ENCODE measurements around the gene GDPD1.
"Not testable (repeated sequence)": the region's sequence is repeated elsewhere in the genome, so short reads cannot be mapped to it uniquely, and the experiment has no call there.

Gene GDPD1

GRCh38 chr17:59238906-59239305 is 18.6 kb downstream of the GDPD1 start:
- FAIRE-seq (no peak), DNase-seq (ENCODE audit: insufficient read length, low spot score) (no peak)

DNA sequence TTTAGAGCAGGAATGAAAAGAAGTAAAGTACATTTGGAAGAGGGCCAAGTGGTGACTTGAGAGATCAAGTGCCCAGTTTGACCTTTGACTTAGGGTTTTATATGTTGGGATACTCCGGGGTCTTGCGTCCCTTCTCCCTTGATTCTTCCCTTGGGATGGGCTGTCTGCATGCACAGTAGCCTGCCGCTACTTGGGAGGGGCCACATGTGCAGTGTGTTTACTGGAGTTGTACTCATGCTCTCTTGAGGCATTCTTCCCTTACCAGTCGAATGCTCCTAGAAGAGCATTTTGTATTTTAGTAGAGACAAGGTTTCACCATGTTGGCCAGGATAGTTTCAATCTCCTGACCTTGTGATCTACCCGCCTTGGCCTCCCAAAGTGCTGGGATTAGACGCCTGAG is 23.8 kb downstream of the GDPD1 start:
- FAIRE-seq = no peak
- no peak for DNase-seq (ENCODE audit: insufficient read length, low spot score)

GRCh38 chr17:59254742-59255141 is 34.4 kb downstream of the GDPD1 start:
- FAIRE-seq (no peak), DNase-seq (ENCODE audit: insufficient read length, low spot score) (no peak)

- FAIRE-seq = no peak
- no peak for DNase-seq (ENCODE audit: insufficient read length, low spot score)
Observed at GRCh38 chr17:59257101-59257500, 36.8 kb downstream of the GDPD1 start.

DNA sequence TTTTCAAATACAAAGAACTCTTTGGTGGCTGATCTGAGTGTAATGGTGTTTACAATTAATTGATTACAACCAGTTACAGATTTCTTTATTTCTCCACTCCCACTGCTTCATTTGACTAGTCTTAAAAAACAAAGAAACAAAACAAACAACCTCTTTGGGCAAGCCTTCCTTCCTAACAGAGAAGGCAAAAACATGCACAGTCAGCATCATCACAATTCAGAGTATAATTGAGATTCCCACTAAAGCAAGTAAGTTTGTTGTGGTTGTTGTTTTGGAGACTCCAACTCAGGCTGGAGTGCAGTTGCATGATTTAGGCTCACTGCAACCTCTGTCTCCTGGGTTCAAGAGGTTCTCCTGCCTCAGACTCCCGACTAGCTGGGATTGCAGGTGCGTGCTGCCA is 40.4 kb downstream of the GDPD1 start:
- no peak for FAIRE-seq
- DNase-seq (ENCODE audit: insufficient read length, low spot score) = no peak

DNA sequence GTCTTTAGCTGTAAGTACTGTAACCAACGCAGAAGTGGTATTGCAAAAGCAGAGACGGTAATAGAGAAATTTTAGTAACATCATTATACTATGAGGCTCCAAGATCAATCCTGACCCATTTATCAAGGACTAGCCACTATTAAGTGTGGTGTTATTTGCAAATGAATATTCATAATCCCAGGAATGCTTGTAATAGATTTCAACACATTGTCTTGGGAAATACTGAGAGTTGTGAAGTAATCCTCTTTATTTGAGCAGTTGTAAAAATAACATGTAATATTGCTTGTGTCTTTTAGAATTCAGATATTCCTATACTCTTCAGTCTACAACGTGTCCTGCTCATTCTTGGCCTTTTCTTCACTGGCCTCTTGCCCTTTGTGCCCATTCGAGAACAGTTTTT is 46.4 kb downstream of the GDPD1 start:
- FAIRE-seq = no peak
- DNase-seq (ENCODE audit: insufficient read length, low spot score) = no peak

DNA sequence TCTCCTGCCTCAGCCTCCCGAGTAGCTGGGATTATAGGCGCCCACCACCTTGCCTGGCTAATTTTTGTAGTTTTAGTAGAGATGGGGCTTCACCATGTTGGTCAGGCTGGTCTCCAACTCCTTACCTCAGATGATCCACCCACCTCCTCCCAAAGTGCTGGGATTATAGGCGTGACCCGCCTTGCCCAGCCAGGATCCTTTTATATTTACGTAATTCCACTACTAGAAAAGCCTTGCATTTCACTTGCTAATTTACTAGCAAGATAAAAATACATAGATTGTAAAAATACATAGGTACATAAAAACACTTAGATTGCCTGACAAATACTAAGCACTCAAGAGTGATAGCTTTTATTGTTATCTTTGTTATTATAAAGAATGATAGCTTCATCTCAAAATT is 47.5 kb downstream of the GDPD1 start:
- no peak for FAIRE-seq

DNA sequence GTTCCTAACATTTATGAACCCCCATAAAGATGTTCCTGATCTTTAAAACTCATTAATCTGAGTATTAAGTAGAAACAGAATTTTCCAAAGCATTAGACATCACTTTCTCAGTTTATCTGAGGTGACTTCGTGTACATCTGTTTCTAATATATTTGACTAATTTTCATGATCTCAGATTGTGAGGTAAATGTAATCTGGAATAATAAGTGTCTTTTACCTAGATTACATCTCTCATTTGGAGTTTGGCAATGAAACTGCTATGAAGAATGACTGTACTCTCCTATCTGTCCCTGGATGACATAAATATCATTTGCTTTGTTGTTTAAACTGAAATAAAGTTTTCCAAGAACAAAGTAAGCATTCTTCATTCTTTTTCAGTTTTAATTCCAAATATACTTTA is 55.3 kb downstream of the GDPD1 start:
- DNase-seq (ENCODE audit: insufficient read length, low spot score) = no peak
- no peak for FAIRE-seq

More for the DNA sequence above, 47.5 kb downstream of the GDPD1 start:
- no peak for DNase-seq (ENCODE audit: insufficient read length, low spot score)

GRCh38 chr17:59277031-59277430 is 56.7 kb downstream of the GDPD1 start:
- FAIRE-seq (peak; percentile 90), DNase-seq (ENCODE audit: insufficient read length, low spot score) (peak; percentile 44)

DNA sequence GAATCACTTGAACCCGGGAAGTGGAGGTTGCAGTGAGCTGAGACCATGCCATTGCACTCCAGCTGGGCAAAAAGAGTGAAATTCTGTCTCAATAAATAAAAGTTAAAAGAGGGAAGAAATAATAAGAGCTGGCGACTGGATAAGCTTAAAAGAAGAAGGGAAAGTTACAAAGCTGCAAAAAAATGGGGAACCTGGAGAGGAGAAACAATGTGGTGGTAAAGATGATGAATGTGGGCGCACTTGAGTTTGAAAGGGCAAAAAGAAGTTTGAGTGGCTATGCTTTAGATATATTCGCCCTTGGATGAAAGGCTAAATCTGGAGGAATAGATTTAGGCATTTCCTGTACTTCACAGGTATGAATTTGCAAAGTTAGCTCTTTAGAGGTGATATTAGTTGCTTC is 58.1 kb downstream of the GDPD1 start:
- FAIRE-seq (no peak), DNase-seq (ENCODE audit: insufficient read length, low spot score) (no peak)

DNA sequence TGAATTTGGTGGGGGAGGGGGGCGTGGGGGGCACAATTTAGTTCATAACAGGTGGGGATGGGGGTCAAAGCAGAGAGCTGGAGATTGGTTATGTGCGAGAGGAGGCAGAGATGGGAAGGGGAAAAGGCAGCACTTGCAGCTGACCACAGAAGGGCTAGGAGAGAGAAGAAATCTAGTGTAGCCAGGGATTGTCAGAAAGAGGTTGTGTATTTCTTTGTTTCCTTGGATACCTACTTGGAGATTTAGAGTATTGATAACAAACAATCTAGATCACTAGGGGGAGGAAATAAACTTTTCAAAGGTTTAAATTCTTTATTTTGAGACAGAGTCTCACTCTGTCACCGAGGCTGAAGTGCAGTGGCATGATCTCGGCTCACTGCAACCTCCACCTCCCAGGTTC is 64.0 kb downstream of the GDPD1 start:
- no peak for DNase-seq (ENCODE audit: insufficient read length, low spot score)
- no peak for FAIRE-seq

DNA sequence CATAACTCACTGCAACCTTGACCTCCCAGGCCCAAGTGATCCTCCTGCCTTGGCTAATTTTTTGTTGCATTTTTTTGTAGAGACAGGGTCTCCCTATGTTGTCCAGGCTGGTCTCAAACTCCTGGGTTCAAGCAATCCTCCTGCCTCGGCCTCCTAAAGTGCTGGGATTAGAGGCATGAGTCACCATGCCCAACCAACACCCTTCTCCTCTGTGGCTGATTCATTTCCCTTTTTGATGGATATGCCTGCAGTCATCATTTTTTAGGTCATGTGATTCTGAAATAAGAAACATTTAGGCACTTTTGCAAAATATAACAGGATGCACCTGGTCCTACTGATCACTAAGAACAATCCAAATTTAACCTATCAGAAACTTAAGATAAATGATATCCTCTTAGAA is 67.1 kb downstream of the GDPD1 start:
- FAIRE-seq (no peak), DNase-seq (ENCODE audit: insufficient read length, low spot score) (no peak)

DNA sequence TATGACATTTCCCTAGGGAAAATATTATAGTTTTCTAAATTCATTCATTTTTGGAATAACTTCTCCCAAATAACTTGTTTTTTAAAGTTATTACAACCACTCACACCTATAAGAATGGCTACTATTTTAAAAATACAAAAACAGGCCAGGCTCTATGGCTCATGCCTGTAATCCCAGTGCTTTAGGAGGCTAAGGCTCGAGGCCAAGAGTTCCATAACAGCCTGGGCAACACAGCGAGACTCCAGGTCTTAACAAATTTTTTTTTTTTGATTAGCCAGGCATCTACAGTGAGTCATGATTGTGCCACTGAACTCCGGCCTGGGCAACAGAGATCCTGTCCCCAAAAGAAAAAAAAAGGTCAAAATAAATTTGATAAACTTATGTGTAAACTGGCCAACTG is 67.6 kb downstream of the GDPD1 start:
- no peak for DNase-seq (ENCODE audit: insufficient read length, low spot score)
- no peak for FAIRE-seq

DNA sequence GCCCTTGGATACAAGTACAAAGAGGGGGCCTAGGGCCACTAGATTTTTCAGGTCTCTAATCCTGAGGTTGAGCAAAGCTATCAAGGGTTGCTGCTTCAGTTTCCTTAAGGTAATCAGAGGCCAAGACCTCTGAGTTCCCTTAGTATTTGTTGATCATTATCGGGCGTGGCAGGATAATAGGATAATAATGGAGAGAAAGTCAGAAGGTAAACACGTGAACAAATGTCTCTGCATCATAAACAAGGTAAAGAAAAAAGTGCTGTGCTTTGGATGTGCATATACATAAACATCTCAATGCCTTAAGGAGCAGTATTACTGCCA is 69.6 kb downstream of the GDPD1 start:
- DNase-seq (ENCODE audit: insufficient read length, low spot score) (no peak), FAIRE-seq (no peak)

- DNase-seq (ENCODE audit: insufficient read length, low spot score); FAIRE-seq: not testable (repeated sequence)
Observed at GRCh38 chr17:59290302-59290998, 70.1 kb downstream of the GDPD1 start.

DNA sequence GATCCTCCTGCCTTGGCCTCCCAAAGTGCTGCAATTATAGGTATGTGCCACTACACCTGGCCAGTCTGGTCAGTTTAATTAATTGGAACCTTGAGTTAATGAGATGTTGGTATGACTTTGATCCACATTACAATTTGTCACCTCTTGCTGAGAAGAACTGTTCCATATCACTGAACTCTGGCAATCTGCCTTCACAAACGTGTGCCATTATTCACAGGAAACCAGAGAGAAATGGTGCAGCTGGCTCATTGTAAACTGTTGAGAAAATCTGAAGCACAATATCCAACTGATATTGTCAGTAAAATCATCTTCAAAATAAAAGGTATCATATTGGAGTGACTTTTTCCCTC is 71.8 kb downstream of the GDPD1 start:
- FAIRE-seq (no peak), DNase-seq (ENCODE audit: insufficient read length, low spot score) (no peak)

GRCh38 chr17:59296190-59296589 is 75.9 kb downstream of the GDPD1 start:
- DNase-seq (ENCODE audit: insufficient read length, low spot score) = no peak
- no peak for FAIRE-seq

DNA sequence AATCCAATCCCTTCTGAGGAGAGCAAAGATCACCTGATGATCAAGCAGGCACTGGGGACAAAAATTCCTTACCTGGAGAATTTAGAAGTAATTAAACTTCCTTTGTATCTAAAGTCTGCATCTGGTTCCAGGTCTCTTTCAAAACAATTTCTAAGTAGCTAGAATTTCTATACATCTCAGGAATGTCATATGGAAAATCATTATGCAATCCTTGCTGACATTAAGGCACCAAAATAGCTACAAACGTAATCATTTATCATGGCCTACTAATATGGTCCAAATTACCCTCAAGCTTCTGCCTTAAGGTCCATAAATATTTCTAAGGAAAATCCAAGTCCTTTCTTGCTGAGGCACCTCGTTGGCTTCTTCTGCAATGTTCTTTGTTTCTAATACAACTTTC is 78.2 kb downstream of the GDPD1 start:
- FAIRE-seq (no peak), DNase-seq (ENCODE audit: insufficient read length, low spot score) (no peak)

- FAIRE-seq (no peak), DNase-seq (ENCODE audit: insufficient read length, low spot score) (no peak)
Observed at GRCh38 chr17:59299400-59300092, 79.2 kb downstream of the GDPD1 start.

- DNase-seq (ENCODE audit: insufficient read length, low spot score) (no peak), FAIRE-seq (no peak)
Observed at GRCh38 chr17:59300941-59301340, 80.6 kb downstream of the GDPD1 start.

GRCh38 chr17:59304811-59305210 is 84.5 kb downstream of the GDPD1 start:
- FAIRE-seq = no peak
- DNase-seq (ENCODE audit: insufficient read length, low spot score) = no peak

DNA sequence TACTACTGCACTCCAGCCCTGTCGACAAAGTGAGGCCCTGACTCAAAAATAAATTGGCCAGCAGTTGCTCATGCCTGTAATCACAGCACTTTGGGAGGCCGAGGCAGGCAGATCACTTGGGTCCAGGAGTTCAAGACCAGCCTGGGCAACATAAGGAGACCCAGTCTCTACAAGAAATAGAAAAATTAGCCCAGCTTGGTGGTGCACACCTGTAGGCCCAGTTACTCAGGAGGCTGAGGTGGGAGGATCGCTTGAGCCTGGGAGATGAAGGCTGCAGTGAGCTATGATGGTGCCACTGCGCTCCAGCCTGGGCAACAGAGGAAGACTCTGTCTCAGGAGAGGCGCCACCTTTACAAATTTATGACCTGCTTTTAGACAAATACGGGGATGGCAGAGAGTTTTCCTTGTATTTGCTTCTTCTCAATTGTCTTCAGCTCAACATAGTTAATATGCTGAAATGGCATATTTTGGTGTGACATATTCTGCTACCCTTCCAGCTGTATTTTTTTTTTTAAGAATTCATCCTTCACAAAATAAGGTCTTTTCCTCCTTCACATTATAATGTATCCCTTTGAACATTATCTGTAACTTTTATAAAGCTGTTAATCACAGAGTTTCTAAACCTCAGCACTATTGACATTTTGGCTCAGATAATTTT is 90.1 kb downstream of the GDPD1 start:
- FAIRE-seq = no peak

More for the DNA sequence above, 90.1 kb downstream of the GDPD1 start:
- no peak for DNase-seq (ENCODE audit: insufficient read length, low spot score)

All from GM19239 (cell line).